ENCODE measurements around the gene GTF2I. TPM values are rescaled to one million over a fixed set of nuclear protein-coding genes. Genes with fewer than 3 reads are reported as not detected.

GTF2I gene
- total and polyA plus RNA-seq, 7 experiments from 2014 or later: 51.1 to 177 (median 140) TPM

Other genes with a start within 250 kb of the GTF2I start
- gene GTF2IRD1, start 203.8 kb upstream of the GTF2I start, total RNA-seq: 1 to 10 TPM in 2 of 5 experiments, under 1 TPM in 3; 0.82 to 5.6 (median 0.93) TPM
- gene GTF2IRD1, start 203.8 kb upstream of the GTF2I start, polyA plus RNA-seq: under 1 TPM in 1 of 2 donors, not detected in 1; 0.07 TPM
- gene NCF1, start 116.3 kb downstream of the GTF2I start, total RNA-seq: 10 to 100 TPM in 2 of 5 experiments, 1 to 10 TPM in 2, under 1 TPM in 1; 0.92 to 70.1 (median 7.7) TPM
- 1 to 10 TPM; 9.0 to 10.0 TPM for gene NCF1, start 116.3 kb downstream of the GTF2I start, polyA plus RNA-seq
- 10 to 100 TPM; 16.6 to 44.1 (median 23.1) TPM for gene GTF2IRD2, start 193.9 kb downstream of the GTF2I start, total RNA-seq
- gene GTF2IRD2, start 193.9 kb downstream of the GTF2I start, polyA plus RNA-seq: 10 to 100 TPM; 12.1 to 16.3 TPM

Data from naive thymus-derived CD4-positive, alpha-beta T cell (primary cell).